HG03571 (cell line): Measurements from ENCODE around the gene UBE2L3.
A peak's percentile ranks its signal among the peaks of the same experiment; 100 is the strongest.
"Not testable (repeated sequence)": the region's sequence is repeated elsewhere in the genome, so short reads cannot be mapped to it uniquely, and the experiment has no call there.

Source experiments
- ATAC-seq: cut with Tn5 transposase; IDR thresholded peaks from one replicate; pipeline ENCODE4 v1.9.1; 2021; ENCODE audit not compliant: unreplicated experiment

UBE2L3 gene

GRCh38 chr22:21570398-21570797, 2.9 kb downstream of the UBE2L3 start:
- ATAC-seq = no peak

- no peak for ATAC-seq
Measured at GRCh38 chr22:21571679-21572078, 4.2 kb downstream of the UBE2L3 start.

GRCh38 chr22:21573293-21573734, 5.8 kb downstream of the UBE2L3 start:
- no peak for ATAC-seq

- no peak for ATAC-seq
Measured at GRCh38 chr22:21573750-21574494, 6.4 kb downstream of the UBE2L3 start.

GRCh38 chr22:21579474-21579851, 11.9 kb downstream of the UBE2L3 start:
- no peak for ATAC-seq

GRCh38 chr22:21580623-21581007, 13.1 kb downstream of the UBE2L3 start:
- ATAC-seq = not testable (repeated sequence)

- ATAC-seq = not testable (repeated sequence)
Measured at GRCh38 chr22:21581009-21581713, 13.6 kb downstream of the UBE2L3 start.

- no peak for ATAC-seq
Measured at GRCh38 chr22:21582801-21583740, 15.6 kb downstream of the UBE2L3 start.

- ATAC-seq = no peak
Measured at GRCh38 chr22:21585389-21585788, 17.9 kb downstream of the UBE2L3 start.

GRCh38 chr22:21587803-21588611, 20.5 kb downstream of the UBE2L3 start:
- peak; percentile 82 for ATAC-seq

GRCh38 chr22:21589396-21589795, 21.9 kb downstream of the UBE2L3 start:
- no peak for ATAC-seq

GRCh38 chr22:21590809-21591641, 23.5 kb downstream of the UBE2L3 start:
- no peak for ATAC-seq

- ATAC-seq = no peak
Measured at GRCh38 chr22:21591695-21592094, 24.2 kb downstream of the UBE2L3 start.

- ATAC-seq = no peak
Measured at GRCh38 chr22:21592422-21592821, 24.9 kb downstream of the UBE2L3 start.

- no peak for ATAC-seq
Measured at GRCh38 chr22:21593406-21594232, 26.1 kb downstream of the UBE2L3 start.

- no peak for ATAC-seq
Measured at GRCh38 chr22:21594865-21595452, 27.4 kb downstream of the UBE2L3 start.

GRCh38 chr22:21596356-21597135, 29.0 kb downstream of the UBE2L3 start:
- not testable (repeated sequence) for ATAC-seq

GRCh38 chr22:21598302-21598701, 30.8 kb downstream of the UBE2L3 start:
- ATAC-seq = no peak
